GM19395 (cell line): ENCODE measurements around the gene OR8K3.

Experiments used
- ATAC-seq: cut with Tn5 transposase; IDR thresholded peaks from one replicate; pipeline ENCODE4 v1.9.1; 2021; ENCODE audit warnings: mild to moderate bottlenecking, moderate library complexity; ENCODE audit not compliant: unreplicated experiment

Gene OR8K3

DNA sequence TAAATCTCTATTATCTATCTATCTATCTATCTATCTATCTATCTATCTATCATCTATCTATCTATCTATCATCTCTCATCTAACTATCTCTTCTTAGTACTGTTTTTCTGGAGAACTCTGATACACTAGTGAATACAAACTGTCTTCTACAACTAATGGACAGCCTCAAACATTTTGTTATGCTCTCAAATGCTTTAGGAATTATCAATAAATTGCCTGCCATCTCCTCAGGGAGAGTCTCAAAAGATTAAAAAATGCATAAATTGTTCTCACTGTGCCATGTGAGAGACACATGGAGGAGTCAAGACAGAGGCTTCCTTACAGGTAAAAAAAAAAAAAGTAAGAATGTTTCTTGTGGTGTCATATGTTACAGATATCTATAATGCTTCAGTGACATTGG is at the start of gene OR8K3:
OR8K3 (plus strand) TSS at position 301 of the 400 bp plus-strand sequence. CDS start 3,163 bp downstream, outside the sequence.
- ATAC-seq, result no peak

DNA sequence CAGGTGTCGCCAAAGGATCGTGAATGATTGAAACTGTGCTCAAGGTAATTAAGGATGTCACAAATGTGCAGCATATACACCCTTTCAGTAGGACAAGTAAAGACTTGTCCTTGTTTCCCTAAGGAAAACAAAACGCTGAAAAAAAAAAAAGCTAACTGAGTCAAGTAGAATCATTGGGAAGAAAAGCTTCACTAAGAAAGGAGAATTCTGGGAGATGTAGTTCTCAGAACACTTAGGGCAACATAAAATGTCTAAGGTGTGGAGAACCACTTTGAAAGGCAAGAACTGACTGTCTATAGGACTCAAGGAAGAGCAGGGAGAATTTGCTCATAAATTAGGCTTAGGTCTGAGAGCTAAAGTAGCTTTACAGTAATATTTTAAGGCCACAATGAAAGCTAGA is 43.9 kb upstream of the OR8K3 start:
- ATAC-seq, result no peak

DNA sequence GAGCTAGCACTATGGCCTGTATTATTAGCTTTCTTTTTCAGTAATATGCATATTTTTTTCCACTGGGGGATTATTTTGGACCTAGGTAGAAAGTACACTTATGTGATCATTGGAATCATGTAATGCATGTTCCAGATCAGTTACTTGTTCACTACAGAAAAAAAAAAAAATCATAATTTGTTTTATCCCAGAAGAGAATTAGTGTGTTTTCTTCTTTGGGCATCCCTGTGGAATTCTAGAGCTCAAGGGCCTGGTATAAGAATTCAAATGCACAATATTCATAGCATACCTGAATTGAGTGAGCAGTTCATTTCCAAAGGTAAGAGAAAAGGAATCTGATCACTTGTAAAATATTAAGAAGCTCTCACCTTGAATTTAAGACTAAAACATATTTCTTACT is 41.1 kb upstream of the OR8K3 start, which contains the start of gene OR5T1:
OR5T1 (plus strand) TSS at position 301 of the 400 bp plus-strand sequence. CDS start 1,485 bp downstream, outside the sequence.
- no peak for ATAC-seq

DNA sequence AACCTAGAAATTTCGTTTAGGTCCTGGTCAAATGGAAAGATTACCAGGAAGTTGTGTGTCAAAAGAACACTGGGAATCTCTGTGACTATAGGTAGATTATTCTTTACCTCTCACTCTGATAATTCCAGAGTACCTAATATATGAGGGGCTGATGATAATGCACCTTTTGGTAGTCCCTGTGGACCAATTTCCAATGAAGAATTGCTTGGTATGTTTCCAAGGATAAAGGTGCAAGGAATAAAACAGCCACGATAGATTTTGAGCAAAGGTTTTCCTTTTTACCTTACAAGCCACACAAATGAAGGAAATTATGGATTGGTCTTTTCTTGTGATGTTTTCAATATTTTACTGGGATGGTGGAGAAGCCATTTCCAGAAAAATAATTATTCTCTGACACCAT is 22.8 kb upstream of the OR8K3 start, which contains the start of gene OR8H1:
OR8H1 (minus strand) TSS at position 101 of the 400 bp plus-strand sequence. CDS start 1,192 bp downstream, outside the sequence.
- ATAC-seq, result no peak

DNA sequence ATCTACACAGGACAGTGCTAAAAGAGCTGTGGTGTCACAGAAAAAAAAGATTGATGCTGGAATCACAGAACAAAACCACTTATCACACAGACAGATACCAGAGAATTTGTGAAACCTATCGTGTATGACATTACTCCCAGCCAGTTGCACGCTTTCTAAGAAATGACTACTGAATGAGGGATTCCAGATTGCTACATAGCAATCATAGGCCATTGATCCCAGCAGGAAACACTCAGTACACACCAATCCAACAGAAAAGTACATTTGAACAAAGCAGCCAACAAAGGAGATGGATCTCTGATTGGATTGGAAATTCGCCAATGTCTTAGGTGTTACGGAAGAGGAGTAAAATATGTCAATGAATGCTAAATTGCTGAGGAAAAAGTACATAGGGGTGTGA is 18.0 kb upstream of the OR8K3 start:
- ATAC-seq, result no peak

DNA sequence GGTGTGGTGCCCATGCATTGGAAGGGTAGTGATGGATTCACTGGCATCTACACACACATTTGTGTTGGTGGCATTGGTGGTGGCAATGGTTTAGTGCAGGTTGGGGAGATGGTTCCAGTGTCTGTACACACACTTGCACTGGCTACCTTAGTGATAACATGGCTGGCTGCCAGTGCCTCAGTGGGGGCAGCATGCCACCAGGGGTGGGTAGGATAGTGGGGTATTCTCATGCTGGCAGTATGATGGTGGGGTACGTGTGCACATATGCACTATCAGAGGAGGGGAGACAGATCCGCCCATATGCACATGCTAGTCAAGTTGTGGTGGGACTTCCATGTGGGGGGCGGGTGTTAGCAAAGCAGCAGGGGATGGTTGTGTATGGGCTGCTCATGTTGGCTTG is 7.1 kb upstream of the OR8K3 start:
- no peak for ATAC-seq

DNA sequence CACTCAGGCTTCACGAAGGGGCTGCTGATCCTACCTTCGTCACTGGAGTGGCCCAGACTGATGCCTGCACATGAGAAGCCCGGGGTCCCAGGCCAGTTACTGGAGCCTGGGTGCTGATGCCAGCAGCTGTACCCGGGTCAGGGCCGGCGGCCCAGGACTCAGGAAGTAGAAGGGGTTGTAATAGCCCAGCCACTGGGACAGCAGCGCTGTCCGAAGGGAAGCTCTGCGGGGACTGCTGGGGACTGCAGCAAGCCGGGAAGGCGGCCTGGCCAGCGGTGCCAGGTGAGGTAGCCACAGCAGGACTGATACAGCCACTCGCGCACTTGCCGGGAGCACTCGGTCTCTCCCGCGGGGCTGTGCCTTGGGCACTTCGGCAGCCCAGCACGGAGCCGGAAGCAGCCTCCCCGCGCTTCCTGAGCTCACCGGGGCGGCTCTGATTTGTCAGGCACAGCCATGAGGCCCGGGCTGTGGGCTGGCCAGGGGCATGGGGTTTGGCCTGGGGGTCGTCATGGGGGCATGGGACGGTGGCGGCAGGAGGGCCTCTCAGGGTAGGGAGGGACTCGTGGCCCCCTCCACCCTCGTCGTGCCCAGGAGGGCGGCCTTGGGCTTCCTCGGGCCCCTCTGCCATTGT is 17.0 kb downstream of the OR8K3 start:
- no peak for ATAC-seq

DNA sequence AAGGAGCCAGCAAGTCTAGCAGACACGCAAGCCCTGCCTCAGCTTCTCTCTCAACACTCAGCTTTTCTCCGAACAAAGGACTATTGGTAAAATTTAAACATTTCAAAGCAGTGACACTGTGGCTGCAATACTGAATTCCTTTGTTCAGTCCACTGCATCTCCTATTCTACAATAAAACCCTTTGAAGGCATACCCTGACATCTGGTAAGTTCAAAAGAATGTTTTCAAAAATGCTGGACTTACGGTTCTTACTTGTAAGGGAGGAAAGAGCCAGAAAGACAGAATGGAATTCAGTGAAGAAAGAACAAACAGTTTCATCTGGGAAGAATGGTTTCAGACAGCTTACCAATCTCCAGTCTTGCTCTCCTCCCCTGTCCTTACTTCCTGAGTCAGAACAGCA is 18.2 kb downstream of the OR8K3 start:
- no peak for ATAC-seq

DNA sequence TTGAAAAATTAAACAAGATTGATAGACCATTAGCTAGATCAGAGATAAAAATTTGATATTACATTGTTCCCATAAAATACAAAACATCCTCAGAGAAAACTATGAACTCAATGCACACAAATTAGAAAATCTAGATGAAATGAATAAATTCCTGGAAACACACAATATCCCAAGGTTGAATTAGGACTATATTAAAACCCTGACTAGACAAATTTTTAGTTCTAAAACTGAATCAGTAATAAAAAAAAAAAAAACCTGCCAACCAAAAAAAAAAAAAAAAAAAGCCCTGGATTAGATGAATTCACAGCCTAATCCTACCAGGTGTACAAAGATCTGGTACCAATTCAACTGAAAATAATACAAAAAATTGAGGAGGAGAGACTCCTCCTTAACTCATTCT is 25.3 kb downstream of the OR8K3 start:
- no peak for ATAC-seq

DNA sequence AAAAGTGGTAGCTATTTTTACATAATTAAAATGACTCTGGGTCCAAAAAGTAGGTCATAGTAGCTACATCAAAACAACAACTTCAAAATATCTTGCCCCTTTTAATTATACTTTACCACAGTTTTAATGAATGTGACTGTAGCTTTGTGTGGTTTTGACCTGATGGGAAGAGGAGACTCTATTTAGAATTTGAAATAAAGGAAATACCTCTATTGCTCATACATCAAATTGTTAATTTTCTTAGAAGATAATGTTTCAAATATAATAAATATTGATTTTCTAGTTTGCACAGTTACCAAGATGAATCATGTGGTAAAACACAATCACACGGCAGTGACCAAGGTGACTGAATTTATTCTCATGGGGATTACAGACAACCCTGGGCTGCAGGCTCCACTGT is 30.8 kb downstream of the OR8K3 start, which contains the start of gene OR8K1:
OR8K1 (plus strand) TSS at position 301 of the 400 bp plus-strand sequence; CDS start at position 301, 0 bp downstream.
- no peak for ATAC-seq

DNA sequence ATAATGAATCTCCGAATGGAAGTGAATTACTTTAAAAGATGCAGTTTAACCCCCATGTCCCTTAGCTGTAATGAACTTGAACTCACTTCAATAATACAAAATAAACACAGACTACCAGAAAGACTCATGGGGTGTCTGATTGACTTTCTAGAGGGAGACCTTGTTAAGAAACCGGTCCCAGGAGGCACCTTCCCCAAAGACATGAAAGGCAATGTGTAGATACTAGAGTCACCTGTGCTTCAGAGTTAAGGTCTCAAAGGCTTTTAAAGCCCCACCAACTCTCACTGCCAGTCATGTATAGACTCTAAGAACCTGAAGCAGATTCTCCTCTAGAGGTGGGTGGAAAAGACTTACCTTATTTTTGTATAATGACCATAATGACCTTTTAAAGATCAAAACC is 39.0 kb downstream of the OR8K3 start, which contains the start of gene OR8J1:
OR8J1 (plus strand) TSS at position 301 of the 400 bp plus-strand sequence. CDS start 5,956 bp downstream, outside the sequence.
- no peak for ATAC-seq
